ENCODE data around the gene MRPL28.
"Not testable (repeated sequence)": the region's sequence is repeated elsewhere in the genome, so short reads cannot be mapped to it uniquely, and the experiment has no call there.

MRPL28 gene

GRCh38 chr16:369866-370436 is 387 bp downstream of the MRPL28 start:
- no peaks in the 10 kb centered on the region for H3K27me3 Mint-ChIP-seq
- H3K9me3 Mint-ChIP-seq: no peaks in the 10 kb centered on the region
- no peaks in the 10 kb centered on the region for H3K36me3 Mint-ChIP-seq
- H3K4me3 Mint-ChIP-seq: peak overlapping the region; percentile 84
- no peak overlapping the region for H3K27ac Mint-ChIP-seq
- H3K4me1 Mint-ChIP-seq: peaks cover 21% of the 10 kb centered on the region

GRCh38 chr16:369275-369865 is 968 bp downstream of the MRPL28 start:
- H3K4me1 Mint-ChIP-seq: peaks cover 21% of the 10 kb centered on the region
- no peaks in the 10 kb centered on the region for H3K27me3 Mint-ChIP-seq
- no peak overlapping the region for H3K27ac Mint-ChIP-seq
- peak overlapping the region; percentile 63 for H3K4me3 Mint-ChIP-seq
- no peaks in the 10 kb centered on the region for H3K9me3 Mint-ChIP-seq
- no peaks in the 10 kb centered on the region for H3K36me3 Mint-ChIP-seq

GRCh38 chr16:368388-369158 is 1.8 kb downstream of the MRPL28 start:
- no peak overlapping the region for H3K27ac Mint-ChIP-seq
- H3K4me1 Mint-ChIP-seq: peaks cover 21% of the 10 kb centered on the region
- no peaks in the 10 kb centered on the region for H3K36me3 Mint-ChIP-seq
- no peaks in the 10 kb centered on the region for H3K9me3 Mint-ChIP-seq
- no peak overlapping the region for H3K4me3 Mint-ChIP-seq
- H3K27me3 Mint-ChIP-seq: no peaks in the 10 kb centered on the region

DNA sequence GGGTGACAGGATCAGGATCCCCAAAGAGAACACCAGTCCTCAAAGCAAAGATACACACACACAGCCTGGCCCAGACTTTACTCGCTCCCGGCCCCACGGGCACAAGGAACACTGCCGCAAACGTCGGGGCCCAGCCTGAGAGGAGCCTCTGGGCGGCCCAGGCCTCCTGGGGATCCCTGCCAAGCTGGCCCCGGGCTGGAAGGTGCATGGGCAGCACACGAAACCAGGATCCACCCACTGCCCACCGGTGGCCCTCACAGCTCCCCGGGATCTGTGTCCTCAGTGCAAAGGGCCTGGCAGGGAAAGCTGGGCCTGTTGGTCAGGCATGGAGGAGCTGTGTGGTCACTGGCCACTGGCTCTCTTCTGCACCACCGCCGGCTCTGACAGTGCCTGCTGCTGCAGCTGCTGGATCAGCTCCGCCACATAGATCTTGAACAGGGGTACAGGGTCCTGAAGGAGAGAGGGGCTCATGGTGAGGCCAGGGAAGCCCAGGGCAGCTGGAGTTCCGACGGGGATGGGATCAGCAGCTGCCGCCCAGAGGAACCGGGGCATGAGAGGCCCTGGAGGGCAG is 2.9 kb downstream of the MRPL28 start:
- H3K9me3 Mint-ChIP-seq: no peaks in the 10 kb centered on the region
- H3K36me3 Mint-ChIP-seq: no peaks in the 10 kb centered on the region
- no peak overlapping the region for H3K4me3 Mint-ChIP-seq
- H3K27me3 Mint-ChIP-seq: no peaks in the 10 kb centered on the region
- peaks cover 21% of the 10 kb centered on the region for H3K4me1 Mint-ChIP-seq
- H3K27ac Mint-ChIP-seq: no peak overlapping the region

DNA sequence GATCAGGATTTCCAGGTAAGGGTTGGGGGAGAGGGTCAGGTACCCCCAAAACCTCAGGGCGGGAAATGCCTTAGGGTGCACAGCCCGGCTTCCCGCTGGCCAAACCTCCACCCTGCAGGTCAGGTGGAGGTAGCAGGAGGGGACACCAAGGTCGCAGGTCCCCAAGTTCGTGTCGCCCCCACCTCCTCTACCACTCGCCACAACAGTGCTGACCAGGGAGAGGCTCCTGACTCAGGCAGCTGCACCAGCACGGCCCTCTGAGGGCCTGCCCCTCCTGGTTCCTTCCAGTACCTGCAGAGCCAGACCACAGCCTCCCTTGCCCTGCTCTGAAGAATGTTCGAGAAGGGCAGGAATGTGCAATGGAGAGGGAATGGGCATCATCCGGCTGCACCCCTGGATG is 3.9 kb downstream of the MRPL28 start:
- peaks cover 22% of the 10 kb centered on the region for H3K4me1 Mint-ChIP-seq

GRCh38 chr16:364595-365491 is 5.5 kb downstream of the MRPL28 start:
- H3K9me3 Mint-ChIP-seq: no peaks in the 10 kb centered on the region
- H3K4me3 Mint-ChIP-seq: no peak overlapping the region
- peaks cover 14% of the 10 kb centered on the region for H3K4me1 Mint-ChIP-seq
- H3K27me3 Mint-ChIP-seq: no peaks in the 10 kb centered on the region
- H3K36me3 Mint-ChIP-seq: no peaks in the 10 kb centered on the region
- H3K27ac Mint-ChIP-seq: no peak overlapping the region

More for the DNA sequence above, 3.9 kb downstream of the MRPL28 start:
- Mint-ChIP-seq H3K4me3 (no peak overlapping the region), H3K27me3 (no peaks in the 10 kb centered on the region), H3K27ac (no peak overlapping the region), H3K36me3 (no peaks in the 10 kb centered on the region), H3K9me3 (no peaks in the 10 kb centered on the region)

DNA sequence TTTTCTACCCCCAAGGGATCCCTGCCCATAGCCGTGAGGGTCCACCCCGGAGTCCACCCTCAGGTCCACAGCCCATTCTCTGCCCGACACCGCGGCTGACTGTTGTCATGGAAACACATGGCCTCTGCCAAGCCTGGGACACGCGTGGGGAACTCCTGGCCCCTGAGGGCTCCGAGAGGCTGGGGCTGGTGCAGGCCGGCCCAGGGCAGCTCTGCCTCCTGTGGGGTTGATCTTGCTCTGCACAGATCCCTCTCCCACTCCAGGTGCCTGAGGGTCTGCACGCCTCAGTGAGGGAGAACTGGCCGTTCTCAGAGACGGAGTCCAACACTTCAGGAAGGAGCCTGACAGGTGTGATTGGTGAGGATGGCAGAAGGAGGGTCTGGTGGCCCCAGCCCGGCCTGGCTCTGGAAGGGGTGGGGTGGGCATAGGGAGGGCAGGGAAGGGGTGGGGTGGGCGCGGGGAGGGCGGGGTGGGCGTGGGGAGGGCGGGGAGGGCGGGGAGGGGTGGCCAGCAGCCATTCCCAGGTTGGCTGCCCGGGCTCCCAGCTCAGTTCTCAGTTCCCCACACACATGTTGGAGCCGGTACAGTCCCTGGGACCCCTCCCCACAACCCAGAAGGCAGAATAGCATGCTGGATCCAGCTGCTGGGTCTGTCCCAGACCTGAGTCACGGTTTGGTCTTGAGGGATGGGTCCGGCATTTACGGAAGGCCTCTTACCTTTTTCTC is 6.4 kb downstream of the MRPL28 start:
- H3K27ac Mint-ChIP-seq: no peak overlapping the region
- H3K4me1 Mint-ChIP-seq: peaks cover 5% of the 10 kb centered on the region
- no peaks in the 10 kb centered on the region for H3K36me3 Mint-ChIP-seq
- H3K4me3 Mint-ChIP-seq: no peak overlapping the region
- H3K27me3 Mint-ChIP-seq: no peaks in the 10 kb centered on the region
- H3K9me3 Mint-ChIP-seq: no peaks in the 10 kb centered on the region

DNA sequence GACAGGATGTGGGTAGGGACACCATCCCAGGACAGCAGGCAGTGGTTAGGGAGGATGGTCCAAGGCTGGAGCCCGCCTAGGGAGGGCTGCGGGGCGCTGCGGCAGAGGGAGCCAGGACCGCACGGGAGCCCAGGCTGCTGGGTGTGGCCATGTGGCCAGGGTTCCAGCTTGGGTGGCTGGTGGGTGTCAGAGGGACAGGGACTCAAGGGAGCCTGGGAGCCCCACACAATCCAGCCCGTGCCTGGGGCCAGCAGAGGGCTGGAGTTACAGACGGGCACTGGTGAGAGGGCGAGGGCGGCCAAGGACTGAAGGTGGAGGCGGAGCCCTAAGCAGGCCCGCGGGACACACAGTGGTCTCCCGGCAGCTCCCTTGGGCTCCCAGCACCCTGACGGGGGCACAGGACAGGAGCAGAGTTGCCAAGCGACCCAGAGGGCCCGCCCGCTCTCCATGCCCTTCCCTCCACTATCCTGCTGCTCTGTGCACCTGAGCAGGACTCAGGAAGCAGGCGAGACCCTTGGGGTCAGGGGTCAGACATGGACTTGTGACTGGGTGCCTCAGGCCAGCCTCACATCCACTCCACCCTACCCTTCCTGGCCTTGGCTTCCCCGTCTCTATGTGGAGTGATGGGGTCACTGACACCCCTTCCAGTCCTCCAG is 7.1 kb downstream of the MRPL28 start:
- H3K36me3 Mint-ChIP-seq: no peaks in the 10 kb centered on the region
- peaks cover 5% of the 10 kb centered on the region for H3K4me1 Mint-ChIP-seq
- no peak overlapping the region for H3K27ac Mint-ChIP-seq
- no peaks in the 10 kb centered on the region for H3K27me3 Mint-ChIP-seq
- H3K4me3 Mint-ChIP-seq: no peak overlapping the region
- no peaks in the 10 kb centered on the region for H3K9me3 Mint-ChIP-seq

- not testable (repeated sequence) for H3K27me3 Mint-ChIP-seq
Observed at GRCh38 chr16:362702-362999, 7.7 kb downstream of the MRPL28 start.

GRCh38 chr16:361872-362701 is 8.3 kb downstream of the MRPL28 start:
- Mint-ChIP-seq H3K27me3 (no peaks in the 10 kb centered on the region), H3K4me3 (peak overlapping the region; percentile 51), H3K36me3 (no peaks in the 10 kb centered on the region), H3K27ac (peak overlapping the region; percentile 17), H3K9me3 (no peaks in the 10 kb centered on the region), H3K4me1 (peaks cover 5% of the 10 kb centered on the region)

More at GRCh38 chr16:362702-362999, 7.7 kb downstream of the MRPL28 start:
- H3K9me3 Mint-ChIP-seq, H3K27ac Mint-ChIP-seq, H3K36me3 Mint-ChIP-seq, H3K4me1 Mint-ChIP-seq, H3K4me3 Mint-ChIP-seq: not testable (repeated sequence)

- Mint-ChIP-seq H3K27ac (no peak overlapping the region), H3K4me1 (peaks cover 7% of the 10 kb centered on the region), H3K4me3 (no peak overlapping the region), H3K9me3 (no peaks in the 10 kb centered on the region), H3K27me3 (no peaks in the 10 kb centered on the region), H3K36me3 (no peaks in the 10 kb centered on the region)
Observed at GRCh38 chr16:361341-361871, 8.9 kb downstream of the MRPL28 start.

DNA sequence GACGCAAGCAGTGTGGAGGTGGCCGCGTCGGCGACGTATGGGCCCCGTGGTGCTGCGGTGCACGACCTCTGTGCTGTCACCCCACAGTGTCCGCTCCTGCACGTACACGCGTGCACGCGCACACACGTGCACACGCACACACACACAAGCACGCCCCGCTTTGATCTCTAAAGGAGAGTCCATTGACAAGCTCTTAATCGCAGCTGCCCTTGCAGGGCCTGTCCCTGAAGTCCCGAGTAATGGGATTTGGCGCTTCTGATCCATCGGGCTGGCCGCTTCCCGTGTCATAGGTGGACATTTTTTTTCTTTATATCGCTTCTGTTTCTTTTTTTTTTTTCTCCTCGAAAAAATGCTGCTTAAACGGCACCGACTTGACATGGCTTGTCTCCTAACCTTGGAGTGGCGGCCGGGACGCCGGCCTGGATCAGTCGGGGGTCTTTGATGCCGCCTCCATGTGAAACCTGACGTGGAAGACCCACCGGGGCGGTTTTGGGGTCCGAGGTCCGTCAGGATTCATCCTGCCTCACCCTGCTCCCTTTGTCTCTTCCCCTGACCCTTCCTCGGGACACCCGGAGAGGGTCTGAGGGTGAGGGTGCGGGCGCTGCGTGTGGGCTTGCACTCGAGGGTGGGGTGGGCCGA is 9.5 kb downstream of the MRPL28 start:
- H3K4me1 Mint-ChIP-seq: peaks cover 9% of the 10 kb centered on the region
- H3K27ac Mint-ChIP-seq: no peak overlapping the region
- no peaks in the 10 kb centered on the region for H3K9me3 Mint-ChIP-seq
- no peaks in the 10 kb centered on the region for H3K27me3 Mint-ChIP-seq
- H3K36me3 Mint-ChIP-seq: no peaks in the 10 kb centered on the region
- H3K4me3 Mint-ChIP-seq: no peak overlapping the region

DNA sequence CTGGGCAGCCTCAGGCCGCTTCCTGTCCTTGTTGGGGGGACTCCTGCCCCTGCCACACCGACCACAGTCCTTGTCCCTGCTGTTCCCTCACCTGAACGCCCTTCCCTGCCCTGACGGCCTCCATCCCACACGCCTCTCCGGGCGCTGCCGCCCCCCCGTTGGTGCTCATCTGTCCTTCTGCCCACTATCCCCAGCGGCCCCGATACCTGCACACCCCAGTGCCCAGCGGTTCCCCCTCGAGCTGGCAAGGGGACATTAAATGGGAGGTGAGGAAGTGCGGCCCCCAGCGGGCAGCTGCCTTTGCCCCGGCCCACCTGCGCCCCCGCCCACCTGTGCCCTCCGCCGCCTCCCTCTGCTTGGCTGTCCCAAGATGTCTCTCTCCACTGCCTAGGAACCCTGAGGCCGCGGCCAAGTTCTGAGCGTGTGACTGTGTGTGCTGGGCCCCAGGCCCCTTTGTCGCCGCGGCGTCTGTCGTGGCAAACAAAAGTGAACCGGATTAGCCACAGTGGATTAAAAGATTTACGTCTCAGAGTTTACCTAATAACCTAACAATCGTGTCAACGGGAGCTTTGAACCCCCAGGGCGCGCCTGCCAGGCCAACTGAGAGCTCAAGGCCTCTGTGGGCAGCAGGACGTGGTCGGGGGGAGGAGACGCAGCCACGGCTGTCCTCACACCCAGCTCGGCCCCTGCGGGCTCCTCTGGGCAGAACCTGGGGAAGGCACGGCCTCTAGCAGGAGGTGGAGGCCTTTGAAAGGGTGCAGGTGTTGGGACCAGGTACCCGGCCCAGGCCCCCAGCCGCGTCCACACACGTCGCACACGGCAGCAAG is 10.3 kb downstream of the MRPL28 start:
- H3K27ac Mint-ChIP-seq: no peak overlapping the region
- peaks cover 15% of the 10 kb centered on the region for H3K4me1 Mint-ChIP-seq

More for the DNA sequence above, 10.3 kb downstream of the MRPL28 start:
- Mint-ChIP-seq H3K27me3 (no peaks in the 10 kb centered on the region), H3K4me3 (no peak overlapping the region), H3K36me3 (no peaks in the 10 kb centered on the region), H3K9me3 (no peaks in the 10 kb centered on the region)
